Peyer's patch (tissue), 4 donors: Measurements from ENCODE around the gene FRMPD1. TPM values are rescaled to one million over a fixed set of nuclear protein-coding genes. Genes with fewer than 3 reads are reported as not detected.

Experiments
- DNase-seq, 3 donors: peaks; one replicate each; pipeline ENCODE4 v3.0.0-alpha.2; 2017 to 2019
- H3K27ac ChIP-seq, 4 donors: fragments of 200-600 bp; sonication (generic); one replicate each; pipeline ENCODE4 v1.5.1; 2016 to 2019
- H3K27me3 ChIP-seq, 2 donors: fragments of 200-600 bp; sonication (generic); one replicate each; pipeline ENCODE4 v1.5.1; 2019
- H3K36me3 ChIP-seq, 3 donors: fragments of 200-600 bp; sonication (generic); one replicate each; pipeline ENCODE4 v1.5.1; 2016 to 2019
- H3K4me1 ChIP-seq, 4 donors: fragments of 200-600 bp; sonication (generic); one replicate each; pipeline ENCODE4 v1.5.1; 2016 to 2019
- H3K4me3 ChIP-seq, 4 donors: fragments of 200-600 bp; sonication (generic); 1 replicate in 3 of 4; 2 replicates in 1 of 4; pipeline ENCODE4 v1.5.1; 2016 to 2019; ENCODE audit warnings: mild to moderate bottlenecking in 1 of 4
- H3K9me3 ChIP-seq, 4 donors: fragments of 200-600 bp; sonication (generic); one replicate each; pipeline ENCODE4 v1.5.1; 2016 to 2019; ENCODE audit warnings: mild to moderate bottlenecking in 1 of 4
- CTCF ChIP-seq, 6 experiments: fragments of 450-650 bp in 4 of 6; fragments of 200-600 bp in 2 of 6; sonication (generic) in 1 of 6; IDR thresholded peaks; one replicate each; pipeline ENCODE4 v1.5.1; 2017 to 2019; ENCODE audit warnings: antibody characterized with exemption in 6 of 6, mild to moderate bottlenecking in 3 of 6, moderate library complexity in 1 of 6
- POLR2A ChIP-seq, 2 donors: fragments of 450-650 bp; IDR thresholded peaks; one replicate each; pipeline ENCODE4 v1.5.1; 2017; ENCODE audit warnings: antibody characterized with exemption in 2 of 2, mild to moderate bottlenecking in 2 of 2, moderate library complexity in 2 of 2
- total RNA-seq, 4 donors: library from RNA; depleted of rRNA; stranded (reverse); fragments of >200 nt; gene quantifications; one replicate each; pipeline ENCODE4 v1.1.0, GENCODE V29; 2016

FRMPD1 gene
- total RNA-seq, 4 donors from 2014 or later: 0.40 TPM; not detected in 3

- Histone ChIP-seq H3K27ac (no peak overlapping the region), H3K27me3 (no peaks in the 10 kb centered on the region), H3K4me3 (no peak overlapping the region), H3K36me3 (no peaks in the 10 kb centered on the region), H3K9me3 (no peaks in the 10 kb centered on the region), H3K4me1 (no peaks in the 10 kb centered on the region)
- no peak for DNase-seq
- TF ChIP-seq CTCF (IDR thresholded peaks at IDR 0.05) (no peak), POLR2A (IDR thresholded peaks at IDR 0.05) (no peak)
Measured at GRCh38 chr9:37624073-37624472, 26.7 kb upstream of the FRMPD1 start.

- Histone ChIP-seq H3K4me3 (no peak overlapping the region), H3K9me3 (no peaks in the 10 kb centered on the region), H3K27ac (no peak overlapping the region), H3K27me3 (no peaks in the 10 kb centered on the region), H3K4me1 (no peaks in the 10 kb centered on the region), H3K36me3 (no peaks in the 10 kb centered on the region)
- no peak for TF ChIP-seq CTCF (IDR thresholded peaks at IDR 0.05)
- no peak for TF ChIP-seq POLR2A (IDR thresholded peaks at IDR 0.05)
- DNase-seq: no peak
Measured at GRCh38 chr9:37625036-37625757, 25.6 kb upstream of the FRMPD1 start.

- Histone ChIP-seq H3K9me3 (no peaks in the 10 kb centered on the region), H3K36me3 (no peaks in the 10 kb centered on the region)
- no peak for DNase-seq
Measured at GRCh38 chr9:37625758-37626147, 25.0 kb upstream of the FRMPD1 start.

GRCh38 chr9:37626708-37627292 is 24.0 kb upstream of the FRMPD1 start:
- TF ChIP-seq POLR2A (IDR thresholded peaks at IDR 0.05): no peak
- no peak for TF ChIP-seq CTCF (IDR thresholded peaks at IDR 0.05)

More at GRCh38 chr9:37625758-37626147, 25.0 kb upstream of the FRMPD1 start:
- H3K27me3 ChIP-seq: no peaks in the 10 kb centered on the region
- no peaks in the 10 kb centered on the region for H3K4me1 ChIP-seq
- TF ChIP-seq POLR2A (IDR thresholded peaks at IDR 0.05): no peak
- TF ChIP-seq CTCF (IDR thresholded peaks at IDR 0.05): no peak
- no peak overlapping the region for H3K4me3 ChIP-seq
- H3K27ac ChIP-seq: no peak overlapping the region

GRCh38 chr9:37632479-37632878 is 18.3 kb upstream of the FRMPD1 start:
- Histone ChIP-seq H3K27me3 (no peaks in the 10 kb centered on the region), H3K27ac (no peak overlapping the region), H3K36me3 (no peaks in the 10 kb centered on the region), H3K9me3 (no peaks in the 10 kb centered on the region), H3K4me1 (no peaks in the 10 kb centered on the region), H3K4me3 (no peak overlapping the region)
- TF ChIP-seq POLR2A (IDR thresholded peaks at IDR 0.05) (no peak), CTCF (IDR thresholded peaks at IDR 0.05) (no peak)
- no peak for DNase-seq

More at GRCh38 chr9:37626708-37627292, 24.0 kb upstream of the FRMPD1 start:
- no peaks in the 10 kb centered on the region for H3K9me3 ChIP-seq
- H3K27me3 ChIP-seq: no peaks in the 10 kb centered on the region
- H3K27ac ChIP-seq: no peak overlapping the region
- H3K4me3 ChIP-seq: no peak overlapping the region
- DNase-seq: no peak
- no peaks in the 10 kb centered on the region for H3K36me3 ChIP-seq
- H3K4me1 ChIP-seq: no peaks in the 10 kb centered on the region
